Right lobe of liver (tissue), 4 donors: ENCODE measurements around the gene PC.

Experiments used
- CTCF ChIP-seq, 4 donors: fragments of 200-600 bp in 3 of 4; fragments of 450-650 bp in 1 of 4; IDR thresholded peaks; one replicate each; pipeline versions ENCODE4 v1.5.1 to v1.8.0; 2016 to 2022; ENCODE audit warnings: antibody characterized with exemption in 4 of 4, mild to moderate bottlenecking in 2 of 4
- POLR2A ChIP-seq: fragments of 450-650 bp; IDR thresholded peaks from one replicate; pipeline ENCODE4 v1.6.1; 2017; ENCODE audit warnings: antibody characterized with exemption, mild to moderate bottlenecking
- donor health status: DM: no; HTN: no; CAD: no.
- donor health status: DM: no; HTN: no; CAD: no.
- donor health status: DM: no; HTN: yes; CAD: no.

GRCh38 chr11:66987158-66987620, 29.0 kb upstream of the PC start:
- TF ChIP-seq CTCF (IDR thresholded peaks at IDR 0.05) (no peak), POLR2A (no peak)
